DMS79 treated with DMSO at 0.1 percent for 48 hours (cell line): Measurements from ENCODE around the gene ADAMTSL2.
A peak's percentile ranks its signal among the peaks of the same experiment; 100 is the strongest.

Experiments
- DNase-seq: peaks from one replicate; lab custom pipeline; 2025; lab: John Stamatoyannopoulos, UW

The ADAMTSL2 gene

DNA sequence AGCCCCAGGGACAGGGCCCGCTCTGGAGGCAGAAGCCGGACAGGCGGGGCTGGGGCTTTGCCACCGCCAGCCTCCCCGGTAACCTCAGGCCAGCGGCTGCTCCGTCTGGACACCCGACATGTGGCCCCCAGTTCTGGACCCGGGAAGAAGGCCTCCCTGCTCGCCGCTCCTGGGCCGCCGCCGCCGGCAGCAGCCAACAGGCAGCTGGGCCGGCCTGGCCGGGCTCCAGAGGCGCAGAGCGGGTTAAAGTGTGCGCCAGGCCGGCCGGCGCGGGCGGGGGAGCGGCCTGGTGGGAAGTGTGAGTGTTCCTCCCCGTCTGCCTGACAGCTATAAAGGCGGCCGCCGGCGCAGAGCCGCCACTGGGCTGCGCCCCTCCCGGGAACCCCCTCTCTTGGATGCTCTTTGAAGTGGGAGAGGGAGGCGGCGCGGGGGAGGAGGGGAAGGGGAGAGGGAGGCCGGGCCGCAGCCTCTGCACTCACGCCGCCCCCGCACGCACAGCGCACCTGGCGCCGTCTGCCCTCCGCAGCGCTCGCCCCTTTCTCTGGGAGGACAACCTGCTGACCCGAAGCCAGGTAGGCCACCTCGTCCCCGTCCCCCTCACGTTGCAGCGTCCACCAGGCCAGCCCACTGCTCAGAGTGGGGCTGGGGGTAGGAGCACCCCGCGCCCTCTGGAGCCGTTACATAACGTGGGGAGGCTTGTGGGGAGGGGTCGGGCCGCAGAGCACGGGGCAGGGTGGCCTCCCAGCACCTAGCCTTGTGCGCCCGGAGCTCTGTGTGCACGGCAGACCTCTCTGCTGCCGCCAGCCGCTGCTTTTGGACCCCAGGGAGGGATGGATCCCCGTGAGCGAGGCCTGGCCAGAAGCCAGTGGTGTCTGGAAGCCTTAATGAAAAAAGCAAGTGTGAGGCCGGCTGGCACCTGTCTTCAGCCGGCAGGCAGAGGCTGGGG lies at the start of gene ADAMTSL2:
Gene ADAMTSL2 (plus strand): TSS at position 359 of the 946 bp plus-strand sequence. CDS start 2,009 bp downstream, outside the sequence.
- DNase-seq: peak; percentile 82

DNA sequence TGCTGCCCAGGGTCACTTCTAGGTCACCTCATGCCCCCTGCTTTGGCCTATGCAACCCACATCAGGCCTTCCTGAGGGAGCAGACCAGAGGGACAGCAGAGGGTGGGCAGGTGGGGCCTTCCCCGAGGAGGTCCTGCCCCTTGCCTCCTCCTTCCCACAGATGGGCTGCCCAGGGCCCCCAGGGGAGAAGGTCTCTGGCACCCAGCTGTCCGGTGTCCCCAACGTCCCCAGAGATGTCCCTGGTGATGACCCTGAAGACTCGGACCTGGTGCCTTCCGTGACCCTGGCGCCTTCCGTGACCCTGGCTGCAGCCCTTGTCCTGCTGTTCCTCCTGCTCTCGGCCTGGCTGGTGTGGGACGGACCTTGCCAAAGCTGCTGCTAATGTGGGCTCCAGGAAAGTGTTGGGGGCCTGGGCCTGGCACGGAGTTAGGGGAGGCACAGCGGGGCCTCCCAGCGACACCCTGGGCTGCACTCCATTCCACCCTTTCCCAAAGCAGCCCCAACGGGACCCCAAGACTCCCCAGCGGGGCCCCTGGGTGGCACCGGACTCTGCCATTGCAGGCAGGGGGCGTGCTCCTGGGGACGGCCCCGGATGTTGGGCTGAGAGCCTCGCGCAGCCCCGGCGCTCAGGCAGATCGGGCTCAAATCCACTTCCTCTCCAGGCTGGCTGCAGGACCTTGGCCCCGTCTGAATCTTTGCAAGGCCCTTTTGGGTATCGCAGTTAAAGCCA lies 48.8 kb upstream of the ADAMTSL2 start:
- no peak for DNase-seq

DNA sequence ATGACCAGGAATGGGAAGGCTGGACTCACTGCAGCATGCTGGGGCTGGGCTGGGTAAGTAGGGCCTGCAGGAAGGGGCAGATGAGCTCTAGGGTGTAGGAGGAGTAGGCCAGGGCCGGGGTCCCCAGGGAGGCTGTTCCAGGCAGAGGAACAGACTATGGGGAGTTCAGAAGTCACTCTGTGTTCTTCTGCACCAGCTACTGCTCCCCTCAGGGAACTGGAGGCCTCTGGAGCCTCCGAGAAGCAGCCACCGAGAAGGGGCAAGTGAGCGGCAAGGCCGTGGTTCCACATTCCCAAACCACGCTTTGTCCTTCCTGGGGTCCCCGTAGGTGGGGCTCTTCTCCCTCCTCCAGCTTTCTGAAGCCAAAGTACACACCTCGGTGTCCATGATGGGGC lies 47.2 kb upstream of the ADAMTSL2 start:
- DNase-seq: no peak

DNA sequence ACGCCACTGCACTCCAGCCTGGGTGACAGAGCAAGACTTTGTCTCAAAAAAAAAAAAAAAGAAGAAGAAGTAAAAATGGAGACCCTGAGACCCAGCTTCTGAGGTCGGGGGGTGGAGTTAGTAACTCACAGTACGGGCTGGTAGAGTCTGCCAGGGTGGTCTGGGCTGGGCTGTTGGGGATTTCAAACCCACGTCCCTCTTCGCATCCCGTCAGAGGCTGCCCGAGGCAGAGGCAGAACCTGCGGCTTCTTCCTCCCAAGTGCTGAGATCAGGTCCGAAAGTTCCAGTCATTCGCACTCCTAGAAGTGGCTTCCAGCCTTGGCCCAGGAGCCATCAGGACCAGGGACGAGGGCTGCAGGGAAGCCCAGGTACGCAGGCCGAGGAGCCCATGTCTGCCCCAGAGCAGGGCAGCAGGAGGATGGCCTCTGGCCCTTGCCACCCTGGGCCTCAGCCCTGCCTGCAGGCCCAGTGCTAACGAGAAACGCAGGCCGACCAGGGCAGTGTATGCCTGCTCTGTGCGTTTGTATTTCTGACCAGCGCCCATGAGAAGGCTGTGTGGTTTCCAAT lies 45.7 kb upstream of the ADAMTSL2 start:
- no peak for DNase-seq

DNA sequence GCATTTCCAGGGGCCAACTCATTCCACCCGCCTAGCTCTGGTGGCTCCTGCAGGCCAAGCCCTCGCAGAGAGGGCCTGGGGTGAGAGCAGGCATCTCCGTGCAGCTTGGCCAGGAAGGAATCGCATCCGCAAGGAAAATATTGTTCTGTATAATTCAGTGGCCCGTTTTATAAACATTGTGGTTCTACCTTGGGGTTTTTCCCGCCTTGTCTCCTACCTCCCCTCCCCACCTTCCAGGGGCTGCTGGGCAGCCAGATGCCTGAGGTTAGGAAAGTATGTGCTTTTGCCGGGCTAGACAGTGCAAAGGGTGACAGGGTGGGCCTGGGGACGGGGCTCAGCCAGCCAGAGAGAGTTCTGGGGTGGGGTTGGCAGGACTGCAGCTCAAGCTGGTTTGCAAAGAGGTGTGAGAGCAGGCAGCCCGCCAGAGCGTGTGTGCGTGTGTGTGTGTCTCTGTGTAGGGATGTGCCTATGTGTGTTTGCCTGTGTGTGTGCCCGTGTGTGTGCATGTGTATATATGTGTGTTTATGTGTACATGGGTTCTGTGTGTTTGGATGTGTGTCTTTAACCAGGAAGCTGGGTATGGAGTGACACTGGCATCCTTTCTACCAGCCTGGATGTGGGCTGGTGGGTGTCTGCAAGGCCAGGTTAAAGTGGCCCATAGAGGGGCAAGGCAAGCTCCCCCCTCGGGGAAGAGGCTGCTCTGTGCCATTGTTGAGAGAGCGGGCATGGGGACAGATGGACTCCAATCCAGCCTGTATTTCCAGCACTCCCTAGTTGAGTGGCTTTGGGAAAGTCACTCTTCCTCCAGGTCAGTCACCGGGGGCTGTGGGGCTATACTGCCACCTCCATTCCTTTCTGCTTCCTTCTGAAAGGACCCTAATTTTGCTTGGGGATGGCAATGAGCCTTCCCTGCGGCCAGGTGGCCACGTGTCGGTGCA lies 45.0 kb upstream of the ADAMTSL2 start:
- DNase-seq: no peak

DNA sequence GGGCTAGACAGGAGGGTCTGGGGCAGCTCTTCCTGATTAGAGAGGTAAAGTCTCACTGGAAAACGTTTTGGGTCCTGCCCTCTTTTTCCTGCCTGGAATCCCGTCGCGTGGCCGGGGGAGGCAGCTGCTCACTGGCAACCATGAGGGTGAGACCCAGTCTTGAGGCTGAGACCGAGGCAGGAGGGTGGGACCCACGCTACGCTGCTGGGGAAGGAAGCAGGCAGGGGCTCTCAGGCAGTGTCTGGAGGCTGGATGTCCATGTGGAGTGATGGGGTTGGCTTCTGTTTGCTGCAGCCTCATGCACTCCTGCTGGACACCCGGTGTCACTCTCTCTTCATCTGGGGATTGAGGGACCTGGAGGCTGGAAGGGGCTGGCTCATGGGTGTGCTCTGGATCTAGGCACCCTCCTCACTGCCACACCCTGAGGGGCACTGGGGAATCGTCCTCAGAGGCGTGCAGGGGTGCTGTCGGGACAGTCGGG lies 44.3 kb upstream of the ADAMTSL2 start:
- DNase-seq: no peak

DNA sequence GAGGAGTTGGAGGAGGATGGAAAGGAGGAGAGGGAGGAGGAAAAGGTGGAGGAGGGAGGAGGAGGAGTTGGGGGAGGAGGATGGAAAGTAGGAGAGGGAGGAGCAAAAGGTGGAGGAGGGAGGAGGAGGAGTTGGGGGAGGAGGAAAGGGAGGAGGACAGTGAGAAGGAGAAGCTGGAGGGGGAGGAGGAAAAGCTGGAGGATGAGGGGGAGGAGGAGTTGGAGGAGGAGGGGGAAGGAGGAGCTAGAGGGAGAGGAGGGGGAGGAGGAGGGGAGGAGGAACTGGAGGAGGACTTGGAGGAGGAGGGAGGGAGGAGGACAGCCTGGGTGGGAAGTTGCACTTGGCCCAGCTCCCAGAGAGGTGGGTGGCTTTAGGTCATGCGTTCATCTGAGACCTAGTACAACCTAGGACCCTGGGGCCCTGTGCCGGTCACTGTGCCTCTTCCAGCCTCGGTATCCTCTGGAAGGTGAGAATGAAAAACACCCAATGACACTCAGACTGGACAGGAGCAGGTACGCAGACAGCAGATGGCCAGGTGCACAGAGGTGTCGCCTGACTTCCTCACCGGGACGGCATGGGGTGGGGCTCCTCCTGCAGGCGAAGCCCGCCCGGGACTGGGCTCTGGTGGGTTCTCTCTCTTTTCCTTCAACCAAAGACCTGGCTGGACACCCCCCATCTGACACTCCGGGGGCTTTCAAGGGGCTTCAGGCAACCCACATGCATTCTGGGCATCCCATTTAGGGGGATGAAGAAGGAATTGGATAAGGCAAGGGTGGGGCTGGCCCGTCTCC lies 43.4 kb upstream of the ADAMTSL2 start:
- peak; percentile 28 for DNase-seq

DNA sequence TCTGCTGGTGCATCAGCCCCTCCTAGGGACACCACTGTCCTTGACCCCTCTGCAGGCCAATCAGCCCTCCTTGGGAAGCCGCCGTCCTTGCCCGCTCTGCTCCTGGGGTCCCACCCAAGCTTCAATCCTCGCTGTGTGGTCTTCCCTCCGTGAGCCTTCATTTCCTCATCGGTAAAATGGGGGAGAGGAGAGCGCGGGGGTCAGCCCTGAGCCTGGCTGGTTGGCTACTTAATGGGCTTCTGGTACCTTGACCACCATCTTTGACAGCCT lies 42.9 kb upstream of the ADAMTSL2 start:
- DNase-seq: no peak

DNA sequence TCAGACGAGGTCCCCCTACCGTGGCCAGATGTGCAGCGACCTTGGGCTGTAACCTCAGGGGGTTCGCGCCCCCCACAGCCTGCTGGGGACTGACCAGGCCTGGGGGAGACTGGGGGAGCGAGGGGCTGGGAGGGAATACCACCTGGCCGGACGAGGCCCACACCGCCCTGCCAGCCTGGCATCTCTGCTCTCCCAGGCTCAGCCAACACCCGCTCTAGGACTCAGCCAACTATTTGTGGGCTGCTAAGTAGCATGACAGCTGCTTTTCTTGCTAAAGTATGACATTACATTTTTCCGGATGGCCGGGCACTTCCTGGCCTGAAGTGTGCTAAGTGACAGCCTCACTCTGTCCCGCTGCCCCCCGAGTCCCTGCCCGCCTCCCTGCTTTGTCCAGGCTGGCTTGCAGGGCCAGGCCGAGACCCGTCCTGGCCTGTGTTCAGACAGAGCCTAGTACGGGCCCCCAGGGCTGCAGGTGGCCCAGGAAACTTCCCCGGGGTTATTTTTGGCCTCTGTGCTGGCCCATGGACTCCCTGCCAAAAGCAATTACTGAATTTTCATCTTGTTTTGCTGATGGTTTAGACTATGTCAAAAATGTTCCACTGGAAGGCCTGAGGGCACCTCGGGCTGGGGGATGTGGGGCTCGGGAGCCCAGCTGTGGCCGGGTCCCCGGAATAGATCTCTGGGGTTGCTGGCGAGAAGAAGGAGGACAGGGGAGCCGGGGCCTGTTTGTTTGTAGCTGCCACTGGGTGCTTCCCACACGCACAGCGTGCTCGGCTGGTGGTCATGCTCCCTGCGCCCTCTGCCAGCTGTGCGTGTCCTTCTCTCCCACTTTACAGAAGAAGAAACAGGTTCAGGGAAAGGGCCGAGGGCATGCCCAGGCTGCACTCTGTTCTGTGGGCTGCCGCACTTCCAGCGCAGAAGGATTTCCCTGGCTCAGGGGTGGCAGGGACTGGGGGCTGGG lies 42.2 kb upstream of the ADAMTSL2 start:
- peak; percentile 56 for DNase-seq

DNA sequence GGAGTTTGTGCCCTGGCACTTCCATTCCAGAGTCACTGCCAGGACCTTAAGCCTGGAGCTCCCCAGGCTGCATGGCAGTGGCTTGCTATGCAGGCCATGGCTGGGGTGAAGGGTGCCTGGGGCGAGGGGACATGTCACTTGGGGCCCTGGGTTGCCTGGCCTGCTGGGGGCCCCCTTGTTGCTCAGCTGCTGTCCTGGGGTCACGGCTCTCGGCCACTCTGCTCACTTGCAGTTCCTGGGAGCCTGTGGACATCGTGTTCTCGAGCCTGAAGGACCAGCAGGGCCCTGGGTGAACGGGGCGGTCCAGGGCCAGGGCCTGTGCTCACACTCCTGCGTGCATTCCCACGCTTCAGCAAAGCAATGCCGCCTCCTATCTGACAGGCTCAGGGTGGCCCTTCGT lies 41.1 kb upstream of the ADAMTSL2 start:
- no peak for DNase-seq

DNA sequence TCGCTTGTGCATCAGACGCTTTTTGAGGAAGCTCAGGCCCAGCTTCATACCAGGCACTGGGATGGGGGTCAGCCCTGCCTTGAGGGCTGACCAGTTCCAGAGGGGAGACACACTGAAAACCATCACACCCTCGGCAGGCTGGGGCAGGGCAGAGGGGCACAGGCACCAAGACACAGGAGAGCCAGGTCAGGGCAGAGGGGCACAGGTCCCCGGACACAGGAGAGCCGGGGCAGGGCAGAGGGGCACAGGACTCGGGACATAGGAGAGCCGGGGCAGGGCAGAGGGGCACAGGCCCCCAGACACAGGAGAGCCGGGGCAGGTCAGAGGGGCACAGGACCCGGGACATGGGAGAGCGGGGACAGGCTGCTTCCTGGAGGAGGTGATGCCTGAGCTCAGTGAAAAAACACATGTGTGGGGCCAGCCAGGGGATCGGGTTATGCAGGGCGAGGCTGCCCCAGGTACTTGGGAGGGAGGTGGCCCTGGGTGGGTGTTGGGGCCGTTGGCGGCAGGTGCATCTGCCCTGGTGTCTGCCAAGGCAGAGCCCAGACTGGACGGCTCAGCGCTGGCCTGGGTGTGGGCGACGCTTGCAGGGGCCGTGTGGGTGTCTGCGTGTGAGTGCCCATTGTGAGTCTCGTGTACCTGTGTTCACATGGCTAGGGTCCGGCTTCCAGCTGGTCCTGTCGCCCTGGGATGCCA lies 40.5 kb upstream of the ADAMTSL2 start:
- DNase-seq: no peak

DNA sequence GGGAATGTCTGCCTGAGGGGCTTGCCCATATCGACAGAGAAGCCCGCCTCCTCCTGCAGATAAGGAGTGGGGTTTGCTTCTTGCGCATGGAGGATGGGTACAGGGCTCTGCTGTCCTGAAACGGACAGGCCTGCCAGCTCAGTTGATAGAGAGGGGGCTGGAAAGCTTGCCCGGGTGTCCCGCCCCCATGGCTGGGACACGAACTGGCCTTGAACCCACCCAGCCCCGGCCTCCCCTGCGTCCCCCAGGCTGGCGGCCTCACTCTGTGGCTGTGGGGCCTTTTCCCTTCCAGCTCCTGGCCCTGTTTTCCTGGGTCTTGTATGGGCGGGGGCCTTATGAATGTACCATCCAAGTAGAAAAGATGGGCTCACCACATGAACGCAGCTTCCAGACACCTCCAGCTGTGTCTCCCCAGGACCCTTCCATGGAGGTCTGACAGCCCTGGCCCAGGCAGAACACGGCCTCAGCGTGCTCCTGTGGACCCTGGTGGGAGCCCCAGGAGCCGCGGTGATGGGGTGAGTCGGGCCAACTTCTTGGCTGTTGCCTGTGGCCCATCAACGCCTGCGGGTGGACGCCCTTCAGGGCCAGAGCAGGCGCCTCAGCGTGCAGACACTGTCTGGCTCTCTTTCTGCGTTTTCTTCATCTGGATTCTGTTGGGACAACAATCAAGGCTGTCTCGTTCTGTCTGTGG lies 39.7 kb upstream of the ADAMTSL2 start:
- no peak for DNase-seq

DNA sequence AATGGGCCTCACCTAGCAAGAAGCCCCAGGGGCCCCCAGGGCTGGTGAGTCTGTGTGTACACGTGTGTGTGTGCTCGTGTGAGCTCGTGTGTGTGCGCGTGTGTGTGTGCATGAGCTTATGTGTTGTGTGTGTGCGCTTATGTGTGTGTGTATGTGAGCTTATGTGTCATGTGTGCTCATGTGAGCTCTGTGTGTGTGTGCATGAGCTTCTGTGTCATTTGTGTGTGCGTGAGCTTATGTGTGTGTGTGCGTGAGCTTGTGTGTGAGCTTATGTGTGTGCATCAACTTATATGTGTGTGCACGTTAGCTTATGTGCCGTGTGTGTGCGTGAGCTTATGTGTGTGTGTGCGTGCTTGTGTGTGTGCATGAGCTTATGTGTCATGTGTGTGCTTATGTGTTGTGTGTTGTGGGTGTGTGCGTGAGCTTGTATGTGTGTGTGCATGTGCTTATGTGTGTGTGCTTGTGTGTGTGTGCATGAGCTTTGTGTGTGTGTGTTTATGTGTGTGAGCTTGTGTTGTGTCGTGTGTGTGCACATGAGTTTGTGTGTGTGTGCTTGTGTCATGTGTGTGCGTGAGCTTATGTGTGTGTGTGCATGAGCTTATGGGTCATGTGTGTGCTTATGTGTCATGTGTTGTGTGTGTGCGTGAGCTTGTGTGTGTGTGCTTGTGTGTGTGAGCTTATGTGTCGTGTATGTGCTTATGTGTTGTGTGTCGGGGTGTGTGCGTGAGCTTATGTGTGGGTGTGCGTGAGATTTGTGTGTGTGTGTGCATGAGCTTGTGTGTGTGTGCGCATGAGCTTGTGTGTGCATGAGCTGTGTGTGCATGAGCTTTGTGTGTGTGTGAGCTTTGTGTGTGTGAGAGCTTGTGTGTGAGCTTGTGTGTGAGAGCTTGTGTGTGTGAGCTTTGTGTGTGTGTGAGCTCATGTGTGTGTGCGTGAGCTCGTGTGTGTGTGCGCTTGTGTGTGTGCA lies 38.9 kb upstream of the ADAMTSL2 start:
- DNase-seq: no peak

DNA sequence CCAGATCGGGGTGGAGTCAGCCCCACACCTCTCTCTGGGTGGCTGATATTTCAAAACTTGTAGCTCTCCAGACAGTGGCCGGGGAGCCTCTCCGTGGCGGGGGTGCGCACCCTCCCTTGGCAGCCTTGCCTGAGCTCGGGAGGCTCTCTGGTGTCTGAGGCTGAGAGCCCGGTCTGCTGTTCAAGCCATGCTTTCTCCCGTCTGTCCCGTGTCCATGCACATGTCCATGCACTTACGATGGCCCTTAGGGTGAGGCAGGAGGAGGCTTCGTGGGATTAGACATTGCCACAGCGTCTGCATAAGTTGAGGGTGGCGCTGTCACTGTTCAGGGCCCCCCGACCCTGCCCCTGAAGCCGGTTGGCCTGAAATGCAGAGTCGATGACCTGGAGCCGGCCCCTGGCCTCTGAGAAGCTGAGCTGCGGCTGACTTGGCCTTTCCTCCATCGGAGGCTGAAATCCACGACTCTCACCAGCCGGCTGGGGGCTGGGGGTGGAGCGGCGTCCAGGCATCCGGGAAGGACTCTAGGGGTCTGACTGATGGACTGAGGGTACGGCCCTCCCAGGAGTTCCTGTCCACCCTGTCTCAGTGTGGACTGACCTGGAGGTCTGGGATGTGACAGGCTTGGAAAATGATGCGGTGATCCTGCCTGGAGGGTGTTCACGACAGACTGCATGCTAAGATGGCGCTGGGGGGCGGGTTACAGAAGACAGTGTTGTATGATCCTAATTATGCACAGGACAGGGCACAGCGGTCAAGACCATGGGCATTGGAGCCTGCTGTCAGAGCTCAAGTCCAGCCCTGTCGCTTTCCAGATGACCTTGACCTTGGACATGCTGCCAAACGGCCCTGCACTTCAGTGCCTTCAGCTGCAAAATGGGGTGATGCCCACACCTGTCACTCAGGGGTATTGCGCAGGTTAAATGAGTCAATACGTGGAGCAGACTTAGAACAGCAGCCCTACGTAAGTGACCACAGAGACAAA lies 37.4 kb upstream of the ADAMTSL2 start:
- DNase-seq: no peak

DNA sequence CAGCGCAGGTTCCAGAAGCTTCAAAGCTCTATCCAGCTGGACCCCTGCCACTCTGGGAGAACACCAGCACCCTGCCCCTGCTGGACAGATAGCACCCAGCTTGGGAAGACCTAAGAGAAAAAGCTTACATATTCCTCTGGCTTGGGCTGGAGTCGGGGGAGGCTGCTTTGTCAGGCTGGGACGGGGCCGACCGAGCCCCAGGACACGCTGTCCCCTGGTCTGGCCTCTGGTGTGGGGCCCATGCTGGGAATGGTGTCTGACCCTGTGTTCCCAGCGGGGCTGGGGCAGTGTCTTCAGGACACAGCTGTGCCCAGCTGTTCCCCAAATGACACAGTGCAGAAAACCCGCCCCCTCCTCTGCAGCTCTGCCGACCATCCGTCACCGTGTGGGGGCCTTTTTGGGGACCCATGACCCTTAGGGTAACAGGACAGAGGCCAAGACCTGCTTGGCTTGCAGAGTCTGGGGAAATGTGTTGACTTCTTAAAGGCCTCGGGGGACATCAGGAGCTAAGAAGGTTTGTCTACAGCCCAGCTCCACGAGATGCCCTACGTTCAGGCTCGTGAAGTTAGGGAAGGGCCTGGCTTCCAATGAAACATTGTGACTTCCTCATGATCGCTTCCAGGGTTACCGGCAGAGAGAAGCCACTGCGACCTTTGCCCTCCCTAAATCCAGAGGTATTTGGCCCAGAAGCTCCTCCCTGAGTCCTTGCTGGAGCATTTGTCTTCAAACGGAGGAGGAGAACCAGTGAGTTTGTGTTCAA lies 35.2 kb upstream of the ADAMTSL2 start:
- no peak for DNase-seq
